ENCODE data around the gene ABCA1. TPM values are rescaled to one million over a fixed set of nuclear protein-coding genes. Genes with fewer than 3 reads are reported as not detected.
A peak's percentile ranks its signal among the peaks of the same experiment; 100 is the strongest.
"Not testable (repeated sequence)": the region's sequence is repeated elsewhere in the genome, so short reads cannot be mapped to it uniquely, and the experiment has no call there.

The ABCA1 gene
- total RNA-seq, 2 experiments from 2014 or later, result 8.0 to 14.0 TPM

DNA sequence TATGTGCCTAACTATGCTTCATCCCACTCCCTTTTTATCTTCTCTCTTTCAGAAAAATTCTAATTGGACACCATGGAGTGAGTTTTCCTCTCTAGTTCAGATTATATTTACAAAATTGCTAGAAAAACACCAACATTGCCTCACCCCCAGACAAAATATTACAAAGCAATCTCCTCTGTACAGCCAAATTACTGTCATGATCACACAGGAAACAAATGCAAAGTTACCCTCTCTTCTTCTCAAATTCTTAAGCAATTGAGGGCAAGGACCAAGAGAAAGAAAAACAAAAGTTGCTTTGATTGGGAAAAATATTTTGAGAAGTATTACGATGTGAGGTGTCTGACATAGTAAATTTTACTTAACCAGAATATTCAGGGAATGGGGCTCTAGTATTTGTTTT is 30.8 kb upstream of the ABCA1 start:
- POLR2A ChIA-PET, result interaction anchor here (0.8 kb wide), 1 partner anchor 30 kb away, joined by 5 read pairs; the partner anchor contains the start of gene ABCA1

GRCh38 chr9:104958006-104958405 is 30.1 kb upstream of the ABCA1 start:
- H3K4me2 ChIP-seq (ENCODE audit: low read length); H3K27ac ChIP-seq (ENCODE audit: low read depth, low read length, poor library complexity, severe bottlenecking); H3K9me3 ChIP-seq (ENCODE audit: low read length); H3K36me3 ChIP-seq (ENCODE audit: insufficient read depth, low read length); CTCF ChIA-PET (ENCODE audit: unreplicated experiment); intact Hi-C loops (cut with micrococcal nuclease; ENCODE audit: unreplicated experiment); H3K79me2 ChIP-seq (ENCODE audit: insufficient read depth, low read depth, low read length); H4K20me1 ChIP-seq (ENCODE audit: insufficient read depth, low read length); H3K4me3 ChIP-seq (ENCODE audit: low read depth, low read length, poor library complexity, severe bottlenecking); BruUV-seq (replicated peaks); DNase-seq (ENCODE audit: low spot score); POLR2A ChIA-PET; H3K9me2 ChIP-seq (ENCODE audit: insufficient read depth, low read length): not testable (repeated sequence)
- H3K4me1 ChIP-seq (ENCODE audit: insufficient read depth, low read length, poor library complexity, severe bottlenecking), result peaks cover 25% of the 10 kb centered on the region
- peak overlapping the region; percentile 11; the same call in 1 of the 2 replicates for H2AFZ ChIP-seq (ENCODE audit: low read length)

More for the DNA sequence above, 30.8 kb upstream of the ABCA1 start:
- intact Hi-C loops (cut with micrococcal nuclease; ENCODE audit: unreplicated experiment), result no loop called here
- peaks cover 25% of the 10 kb centered on the region for H3K4me1 ChIP-seq (ENCODE audit: insufficient read depth, low read length, poor library complexity, severe bottlenecking)
- no peak overlapping the region for H3K4me2 ChIP-seq (ENCODE audit: low read length)
- no TSS peak for BruUV-seq (replicated peaks)
- H3K79me2 ChIP-seq (ENCODE audit: insufficient read depth, low read depth, low read length), result no peaks in the 10 kb centered on the region
- no peak overlapping the region for H3K27ac ChIP-seq (ENCODE audit: low read depth, low read length, poor library complexity, severe bottlenecking)
- TF ChIP-seq EZH2phosphoT487 (IDR thresholded peaks at IDR 0.05; ENCODE audit: borderline replicate concordance, low read depth, low read length), result no peak
- TF ChIP-seq, protein P1, sequence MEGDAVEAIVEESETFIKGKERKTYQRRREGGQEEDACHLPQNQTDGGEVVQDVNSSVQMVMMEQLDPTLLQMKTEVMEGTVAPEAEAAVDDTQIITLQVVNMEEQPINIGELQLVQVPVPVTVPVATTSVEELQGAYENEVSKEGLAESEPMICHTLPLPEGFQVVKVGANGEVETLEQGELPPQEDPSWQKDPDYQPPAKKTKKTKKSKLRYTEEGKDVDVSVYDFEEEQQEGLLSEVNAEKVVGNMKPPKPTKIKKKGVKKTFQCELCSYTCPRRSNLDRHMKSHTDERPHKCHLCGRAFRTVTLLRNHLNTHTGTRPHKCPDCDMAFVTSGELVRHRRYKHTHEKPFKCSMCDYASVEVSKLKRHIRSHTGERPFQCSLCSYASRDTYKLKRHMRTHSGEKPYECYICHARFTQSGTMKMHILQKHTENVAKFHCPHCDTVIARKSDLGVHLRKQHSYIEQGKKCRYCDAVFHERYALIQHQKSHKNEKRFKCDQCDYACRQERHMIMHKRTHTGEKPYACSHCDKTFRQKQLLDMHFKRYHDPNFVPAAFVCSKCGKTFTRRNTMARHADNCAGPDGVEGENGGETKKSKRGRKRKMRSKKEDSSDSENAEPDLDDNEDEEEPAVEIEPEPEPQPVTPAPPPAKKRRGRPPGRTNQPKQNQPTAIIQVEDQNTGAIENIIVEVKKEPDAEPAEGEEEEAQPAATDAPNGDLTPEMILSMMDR (conservative IDR thresholded peaks at IDR 0.05; ENCODE audit: low read length), result no peak
- CTCF ChIA-PET (ENCODE audit: unreplicated experiment), result no interaction called here
- no peaks in the 10 kb centered on the region for H3K9me3 ChIP-seq (ENCODE audit: low read length)
- DNase-seq (ENCODE audit: low spot score), result no peak
- H4K20me1 ChIP-seq (ENCODE audit: insufficient read depth, low read length), result no peaks in the 10 kb centered on the region
- H3K4me3 ChIP-seq (ENCODE audit: low read depth, low read length, poor library complexity, severe bottlenecking), result no peak overlapping the region
- H2AFZ ChIP-seq (ENCODE audit: low read length), result peak overlapping the region; percentile 48; the same call in 1 of the 2 replicates
- no peaks in the 10 kb centered on the region for H3K9me2 ChIP-seq (ENCODE audit: insufficient read depth, low read length)
- no peaks in the 10 kb centered on the region for H3K36me3 ChIP-seq (ENCODE audit: insufficient read depth, low read length)

GRCh38 chr9:104951487-104951886 is 23.5 kb upstream of the ABCA1 start:
- Histone ChIP-seq H3K4me1 (ENCODE audit: insufficient read depth, low read length, poor library complexity, severe bottlenecking) (no peaks in the 10 kb centered on the region), H3K27ac (ENCODE audit: low read depth, low read length, poor library complexity, severe bottlenecking) (no peak overlapping the region), H3K4me3 (ENCODE audit: low read depth, low read length, poor library complexity, severe bottlenecking) (no peak overlapping the region), H2AFZ (ENCODE audit: low read length) (no peak overlapping the region), H3K4me2 (ENCODE audit: low read length) (no peak overlapping the region), H3K9me3 (ENCODE audit: low read length) (no peaks in the 10 kb centered on the region), H3K9me2 (ENCODE audit: insufficient read depth, low read length) (no peaks in the 10 kb centered on the region), H3K79me2 (ENCODE audit: insufficient read depth, low read depth, low read length) (no peaks in the 10 kb centered on the region), H4K20me1 (ENCODE audit: insufficient read depth, low read length) (no peaks in the 10 kb centered on the region), H3K36me3 (ENCODE audit: insufficient read depth, low read length) (no peaks in the 10 kb centered on the region)
- DNase-seq (ENCODE audit: low spot score), result no peak
- CTCF ChIA-PET (ENCODE audit: unreplicated experiment), result no interaction called here
- POLR2A ChIA-PET, result interaction anchor here (0.6 kb wide), 1 partner anchor 164 kb away, joined by 3 read pairs; no protein-coding TSS in a partner anchor
- no TSS peak for BruUV-seq (replicated peaks)
- intact Hi-C loops (cut with micrococcal nuclease; ENCODE audit: unreplicated experiment), result no loop called here
- TF ChIP-seq, protein P1 (conservative IDR thresholded peaks at IDR 0.05; ENCODE audit: low read length), result no peak
- no peak for TF ChIP-seq EZH2phosphoT487 (IDR thresholded peaks at IDR 0.05; ENCODE audit: borderline replicate concordance, low read depth, low read length)
